OCI-LY3 (cell line): ENCODE results near the gene LMAN2L.

ENCODE experiments used
- H2AFZ ChIP-seq: fragments of 200-600, 300-600 bp; shearing (Covaris generic); 2 replicates; pipeline ENCODE4 v1.6.0; 2014; ENCODE audit warnings: antibody characterized with exemption, low read depth, low read length
- H3K27ac ChIP-seq: fragments of 200-600, 300-600 bp; sonication (generic); 2 replicates; pipeline ENCODE4 v1.5.1; 2014; ENCODE audit warnings: mild to moderate bottlenecking, low read length, moderate library complexity, mixed read lengths
- H3K27me3 ChIP-seq: fragments of 200-600, 300-600 bp; sonication (generic); 2 replicates; pipeline ENCODE4 v1.6.1; 2014; ENCODE audit warnings: low read depth, low read length, mixed read lengths
- H3K36me3 ChIP-seq: fragments of 200-600, 300-600 bp; sonication (generic); replicated peaks from 2 replicates; pipeline ENCODE3; 2014; ENCODE audit warnings: low read depth, low read length, mixed read lengths
- H3K4me1 ChIP-seq: fragments of 300-600, 200-600 bp; sonication (generic); 2 replicates; pipeline ENCODE4 v1.6.1; 2014; ENCODE audit warnings: low read length, mixed read lengths
- H3K4me2 ChIP-seq: fragments of 200-600, 300-600 bp; sonication (generic); 2 replicates; pipeline ENCODE4 v1.6.1; 2014; ENCODE audit warnings: low read length, mixed read lengths
- H3K4me3 ChIP-seq: fragments of 300-600, 200-600 bp; sonication (generic); 2 replicates; pipeline ENCODE4 v1.5.1; 2014; ENCODE audit warnings: antibody characterized with exemption, mild to moderate bottlenecking, low read length, moderate library complexity
- H3K79me2 ChIP-seq: fragments of 300-600, 200-600 bp; shearing (Covaris generic); 2 replicates; pipeline ENCODE4 v1.6.1; 2014; ENCODE audit warnings: mild to moderate bottlenecking, low read length, mixed read lengths
- H3K9ac ChIP-seq: fragments of 300-600, 200-600 bp; shearing (Covaris generic); 2 replicates; pipeline ENCODE4 v1.6.0; 2014; ENCODE audit warnings: mild to moderate bottlenecking, low read length, moderate library complexity
- H3K9me3 ChIP-seq: fragments of 200-600, 300-600 bp; shearing (Covaris generic); 2 replicates; pipeline ENCODE4 v1.6.1; 2014; ENCODE audit warnings: low read length, mixed read lengths; ENCODE audit not compliant: insufficient read depth
- H4K20me1 ChIP-seq: fragments of 200-600, 300-600 bp; sonication (generic); 2 replicates; pipeline ENCODE4 v1.6.1; 2016; ENCODE audit warnings: low read length, mixed read lengths; ENCODE audit not compliant: insufficient read depth
- EZH2phosphoT487 ChIP-seq: fragments of 200-600 bp; shearing (Covaris generic); IDR thresholded peaks from 2 replicates; pipeline ENCODE4 v1.6.1; 2018; ENCODE audit warnings: antibody characterized with exemption, mixed run types, low read depth
- TF ChIP-seq, protein P1 (sequence below): fragments of 200-600, 300-600 bp; sonication (generic); IDR thresholded peaks from 2 replicates; pipeline ENCODE4 v1.5.1; 2014; ENCODE audit warnings: antibody characterized with exemption, low read length, low read depth

The LMAN2L gene

GRCh38 chr2:96733931-96734330 lies 5.9 kb downstream of the LMAN2L start:
- Histone ChIP-seq H3K4me1 (peaks cover 1% of the 10 kb centered on the region), H2AFZ (no peak overlapping the region), H3K36me3 (peaks cover 31% of the 10 kb centered on the region), H3K27me3 (no peaks in the 10 kb centered on the region), H3K4me2 (no peak overlapping the region), H3K27ac (no peak overlapping the region), H4K20me1 (no peaks in the 10 kb centered on the region), H3K79me2 (peaks cover 2% of the 10 kb centered on the region), H3K4me3 (no peak overlapping the region), H3K9me3 (no peaks in the 10 kb centered on the region), H3K9ac (no peak overlapping the region)
- TF ChIP-seq, protein P1, sequence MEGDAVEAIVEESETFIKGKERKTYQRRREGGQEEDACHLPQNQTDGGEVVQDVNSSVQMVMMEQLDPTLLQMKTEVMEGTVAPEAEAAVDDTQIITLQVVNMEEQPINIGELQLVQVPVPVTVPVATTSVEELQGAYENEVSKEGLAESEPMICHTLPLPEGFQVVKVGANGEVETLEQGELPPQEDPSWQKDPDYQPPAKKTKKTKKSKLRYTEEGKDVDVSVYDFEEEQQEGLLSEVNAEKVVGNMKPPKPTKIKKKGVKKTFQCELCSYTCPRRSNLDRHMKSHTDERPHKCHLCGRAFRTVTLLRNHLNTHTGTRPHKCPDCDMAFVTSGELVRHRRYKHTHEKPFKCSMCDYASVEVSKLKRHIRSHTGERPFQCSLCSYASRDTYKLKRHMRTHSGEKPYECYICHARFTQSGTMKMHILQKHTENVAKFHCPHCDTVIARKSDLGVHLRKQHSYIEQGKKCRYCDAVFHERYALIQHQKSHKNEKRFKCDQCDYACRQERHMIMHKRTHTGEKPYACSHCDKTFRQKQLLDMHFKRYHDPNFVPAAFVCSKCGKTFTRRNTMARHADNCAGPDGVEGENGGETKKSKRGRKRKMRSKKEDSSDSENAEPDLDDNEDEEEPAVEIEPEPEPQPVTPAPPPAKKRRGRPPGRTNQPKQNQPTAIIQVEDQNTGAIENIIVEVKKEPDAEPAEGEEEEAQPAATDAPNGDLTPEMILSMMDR, result no peak
- TF ChIP-seq EZH2phosphoT487, result no peak

DNA sequence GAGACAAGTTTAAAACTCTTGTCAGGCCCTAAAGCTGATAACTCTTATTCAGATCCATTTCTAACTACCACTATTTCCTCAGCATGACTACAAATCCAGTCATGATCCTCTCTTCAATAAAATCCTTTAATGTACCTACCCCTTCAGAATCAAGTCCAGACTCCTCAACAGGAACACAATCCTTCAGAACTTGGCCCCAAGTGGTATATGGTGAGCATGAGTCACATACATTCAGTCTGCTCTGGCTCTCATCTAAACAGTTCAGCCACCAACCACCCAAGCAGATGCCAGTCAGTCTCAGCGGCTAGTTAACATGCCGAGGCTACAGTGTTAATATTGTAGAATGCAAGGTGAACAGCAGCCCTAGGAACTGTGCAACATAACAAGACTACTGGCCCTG lies 9.7 kb downstream of the LMAN2L start:
- H3K9me3 ChIP-seq, result no peaks in the 10 kb centered on the region
- no peak overlapping the region for H3K9ac ChIP-seq
- H2AFZ ChIP-seq, result no peak overlapping the region
- no peaks in the 10 kb centered on the region for H3K27me3 ChIP-seq
- peaks cover 3% of the 10 kb centered on the region; the same call in 1 of the 2 replicates for H3K4me1 ChIP-seq
- H3K27ac ChIP-seq, result no peak overlapping the region
- no peak overlapping the region for H3K4me2 ChIP-seq
- no peak overlapping the region for H3K4me3 ChIP-seq
- TF ChIP-seq, protein P1, result no peak
- no peak for TF ChIP-seq EZH2phosphoT487
- no peaks in the 10 kb centered on the region for H4K20me1 ChIP-seq
- H3K36me3 ChIP-seq, result peaks cover 24% of the 10 kb centered on the region
- no peaks in the 10 kb centered on the region for H3K79me2 ChIP-seq

GRCh38 chr2:96729748-96730147 lies 10.1 kb downstream of the LMAN2L start:
- no peak for TF ChIP-seq EZH2phosphoT487
- TF ChIP-seq, protein P1, result no peak
- Histone ChIP-seq H3K4me2 (no peak overlapping the region), H3K4me1 (peaks cover 3% of the 10 kb centered on the region; the same call in 1 of the 2 replicates), H3K9me3 (no peaks in the 10 kb centered on the region), H3K36me3 (peaks cover 24% of the 10 kb centered on the region), H3K27ac (no peak overlapping the region), H2AFZ (no peak overlapping the region), H3K27me3 (no peaks in the 10 kb centered on the region), H3K4me3 (no peak overlapping the region), H4K20me1 (no peaks in the 10 kb centered on the region), H3K9ac (no peak overlapping the region), H3K79me2 (no peaks in the 10 kb centered on the region)

DNA sequence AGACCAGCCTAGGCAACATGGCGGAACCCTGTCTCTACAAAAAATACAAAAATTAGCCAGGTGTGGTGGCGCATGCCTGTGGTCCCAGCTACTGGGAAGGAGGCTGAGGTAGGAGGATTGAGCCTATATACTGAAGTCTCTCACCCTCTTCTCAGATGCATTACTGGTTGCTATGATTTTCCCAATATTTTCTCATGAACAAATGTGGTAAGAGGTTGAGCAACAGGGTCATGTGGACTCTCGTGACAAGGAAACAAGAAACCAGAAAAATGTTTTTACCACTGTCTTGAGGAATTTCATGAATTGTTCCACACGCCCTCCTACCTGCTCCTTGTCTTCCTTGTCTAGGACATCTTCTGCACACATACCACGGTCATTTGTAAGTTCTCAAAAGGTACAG lies 12.4 kb downstream of the LMAN2L start:
- Histone ChIP-seq H4K20me1 (no peaks in the 10 kb centered on the region), H3K4me2 (no peak overlapping the region), H3K27ac (no peak overlapping the region), H3K9me3 (no peaks in the 10 kb centered on the region), H3K36me3 (peaks cover 9% of the 10 kb centered on the region), H3K4me1 (peaks cover 3% of the 10 kb centered on the region; the same call in 1 of the 2 replicates), H3K79me2 (no peaks in the 10 kb centered on the region), H3K4me3 (no peak overlapping the region), H3K27me3 (no peaks in the 10 kb centered on the region), H3K9ac (no peak overlapping the region), H2AFZ (no peak overlapping the region)
- no peak for TF ChIP-seq EZH2phosphoT487
- TF ChIP-seq, protein P1, result no peak
